Tibial nerve (tissue), 4 donors: Measurements from ENCODE around the gene VPS13D. TPM values are rescaled to one million over a fixed set of nuclear protein-coding genes. Genes with fewer than 3 reads are reported as not detected.

Experiments
- DNase-seq, 2 donors: peaks; one replicate each; pipeline ENCODE4 v3.0.0-alpha.2; 2019; ENCODE audit warnings: low spot score in 2 of 2
- H3K27ac ChIP-seq, 4 donors: fragments of 200-600 bp; sonication (generic) in 3 of 4; one replicate each; pipeline ENCODE4 v1.5.1; 2017 to 2019; ENCODE audit warnings: mild to moderate bottlenecking in 1 of 4
- H3K27me3 ChIP-seq, 2 donors: fragments of 200-600 bp; sonication (generic) in 1 of 2; one replicate each; pipeline versions ENCODE4 v1.5.1 to v1.6.0; 2017 to 2019
- H3K36me3 ChIP-seq, 3 donors: fragments of 200-600 bp; sonication (generic); one replicate each; pipeline ENCODE4 v1.5.1; 2018 to 2019
- H3K4me1 ChIP-seq, 4 donors: fragments of 200-600 bp; sonication (generic) in 3 of 4; one replicate each; pipeline ENCODE4 v1.5.1; 2017 to 2019
- H3K4me3 ChIP-seq, 4 donors: fragments of 200-600 bp; sonication (generic) in 3 of 4; one replicate each; pipeline ENCODE4 v1.5.1; 2017 to 2019; ENCODE audit warnings: mild to moderate bottlenecking in 1 of 4, moderate library complexity in 1 of 4
- H3K9me3 ChIP-seq, 4 donors: fragments of 200-600 bp; sonication (generic) in 3 of 4; one replicate each; pipeline ENCODE4 v1.5.1; 2017 to 2019
- EP300 ChIP-seq, 2 donors: sonication (generic); formaldehyde crosslinking; IDR thresholded peaks; one replicate each; pipeline ENCODE4 v1.6.1; 2017; ENCODE audit warnings: antibody characterized with exemption in 2 of 2, mild to moderate bottlenecking in 1 of 2
- POLR2A ChIP-seq, 2 donors: fragments of 450-650 bp; IDR thresholded peaks; one replicate each; pipeline ENCODE4 v1.6.1; 2017; ENCODE audit warnings: antibody characterized with exemption in 2 of 2, mild to moderate bottlenecking in 2 of 2, moderate library complexity in 2 of 2
- WGBS, 2 donors: methylation state at CpG; one replicate each; pipeline ENCODE4 v1.1.5; 2018; 5-methylcytosine and 5-hydroxymethylcytosine counted together
- total RNA-seq, 4 donors: library from RNA; depleted of rRNA; stranded (reverse); fragments of >200 nt; gene quantifications; one replicate each; pipeline ENCODE4 v1.1.0, GENCODE V29; 2016
- TF ChIP-seq, protein P1 (sequence below), 5 experiments: fragments of 200-600 bp in 3 of 5; fragments of 450-650 bp in 2 of 5; sonication (generic) in 3 of 5; IDR thresholded peaks; one replicate each; pipeline ENCODE4 v1.5.1; 2016 to 2019; ENCODE audit warnings: antibody characterized with exemption in 5 of 5, mild to moderate bottlenecking in 3 of 5, moderate library complexity in 2 of 5

Gene VPS13D
- total RNA-seq, 4 donors from 2014 or later = 99.2 to 132 (median 110) TPM

DNA sequence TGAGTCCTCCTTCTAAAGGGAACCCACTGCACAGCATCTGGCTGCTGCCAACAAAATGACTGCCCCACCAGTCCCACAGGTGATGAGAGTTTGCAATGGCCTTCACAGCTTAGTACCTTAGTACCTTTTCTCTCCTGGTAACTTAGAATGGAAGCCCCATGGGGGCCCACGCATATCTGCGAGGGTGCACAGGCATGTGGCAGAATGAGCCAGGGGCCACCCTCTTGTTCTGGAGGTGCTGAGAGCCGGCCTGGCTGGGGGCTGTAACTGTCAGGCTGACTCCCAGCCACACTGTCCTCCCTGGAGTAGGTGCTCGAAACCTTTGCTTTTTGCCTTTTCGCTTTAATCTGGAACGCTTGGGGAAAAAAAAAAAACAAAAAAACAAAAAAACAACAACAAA, 203.1 kb downstream of the VPS13D start:
- Histone ChIP-seq H3K27me3 (no peaks in the 10 kb centered on the region), H3K36me3 (no peaks in the 10 kb centered on the region), H3K9me3 (no peaks in the 10 kb centered on the region), H3K4me3 (no peak overlapping the region), H3K4me1 (peaks cover 0 to 74% (median 48%) of the 10 kb centered on the region in 4 donors), H3K27ac (peak overlapping the region; percentile 47 to 84 (median 74))
- DNase-seq = no peak
- WGBS, 2 donors = 68 to 75% methylated on average over 6 of the region's 6 CpGs
- TF ChIP-seq EP300 (IDR thresholded peaks at IDR 0.05) = no peak
- no peak for TF ChIP-seq POLR2A (IDR thresholded peaks at IDR 0.05)
- TF ChIP-seq, protein P1, sequence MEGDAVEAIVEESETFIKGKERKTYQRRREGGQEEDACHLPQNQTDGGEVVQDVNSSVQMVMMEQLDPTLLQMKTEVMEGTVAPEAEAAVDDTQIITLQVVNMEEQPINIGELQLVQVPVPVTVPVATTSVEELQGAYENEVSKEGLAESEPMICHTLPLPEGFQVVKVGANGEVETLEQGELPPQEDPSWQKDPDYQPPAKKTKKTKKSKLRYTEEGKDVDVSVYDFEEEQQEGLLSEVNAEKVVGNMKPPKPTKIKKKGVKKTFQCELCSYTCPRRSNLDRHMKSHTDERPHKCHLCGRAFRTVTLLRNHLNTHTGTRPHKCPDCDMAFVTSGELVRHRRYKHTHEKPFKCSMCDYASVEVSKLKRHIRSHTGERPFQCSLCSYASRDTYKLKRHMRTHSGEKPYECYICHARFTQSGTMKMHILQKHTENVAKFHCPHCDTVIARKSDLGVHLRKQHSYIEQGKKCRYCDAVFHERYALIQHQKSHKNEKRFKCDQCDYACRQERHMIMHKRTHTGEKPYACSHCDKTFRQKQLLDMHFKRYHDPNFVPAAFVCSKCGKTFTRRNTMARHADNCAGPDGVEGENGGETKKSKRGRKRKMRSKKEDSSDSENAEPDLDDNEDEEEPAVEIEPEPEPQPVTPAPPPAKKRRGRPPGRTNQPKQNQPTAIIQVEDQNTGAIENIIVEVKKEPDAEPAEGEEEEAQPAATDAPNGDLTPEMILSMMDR (IDR thresholded peaks at IDR 0.05) = no peak

DNA sequence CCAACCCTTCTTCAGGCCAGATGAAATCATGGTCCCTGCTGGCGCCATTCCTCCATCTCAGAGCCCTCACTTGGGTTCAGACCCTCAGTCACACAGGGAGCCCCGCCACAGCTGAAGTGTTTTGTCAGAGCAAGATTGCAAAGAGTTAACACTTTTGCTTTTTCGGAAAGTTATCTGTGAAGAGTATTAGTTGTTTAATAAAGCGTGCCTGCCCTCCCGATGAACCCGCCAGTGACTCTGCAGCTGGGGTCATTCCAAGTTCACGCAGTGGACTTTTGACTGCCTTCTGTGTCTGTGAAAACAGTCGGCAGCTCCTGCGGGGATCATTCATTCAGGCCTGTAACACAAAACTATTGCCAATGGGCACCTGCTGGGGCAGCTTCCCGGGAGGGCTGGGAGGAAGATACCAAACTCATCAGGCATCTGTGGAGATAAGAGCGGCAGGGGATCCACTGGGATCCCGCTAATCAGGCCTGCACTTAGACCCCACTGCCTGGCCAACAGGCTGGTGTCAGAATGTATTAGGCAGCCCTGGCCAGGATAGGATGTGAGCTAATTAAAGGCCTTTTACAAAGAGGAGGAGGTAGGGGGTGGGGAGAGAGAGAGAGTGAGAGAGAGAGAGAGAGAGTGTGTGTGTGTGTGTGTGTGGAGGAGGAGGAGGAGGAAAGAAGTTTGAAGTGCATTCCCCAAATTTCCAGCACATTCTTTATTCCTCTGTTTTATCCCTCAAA, 203.7 kb downstream of the VPS13D start:
- Histone ChIP-seq H3K4me3 (no peak overlapping the region), H3K27ac (peak overlapping the region; percentile 47 to 84 (median 74)), H3K36me3 (peaks cover 0 to 5% (median 0%) of the 10 kb centered on the region in 3 donors), H3K9me3 (no peaks in the 10 kb centered on the region), H3K27me3 (no peaks in the 10 kb centered on the region), H3K4me1 (peaks cover 0 to 74% (median 48%) of the 10 kb centered on the region in 4 donors)
- TF ChIP-seq POLR2A (IDR thresholded peaks at IDR 0.05) (no peak), EP300 (IDR thresholded peaks at IDR 0.05) (peak in 1 of 2 donors; percentile 42)
- WGBS, 2 donors = 25 to 29% methylated on average over 11 to 12 of the region's 12 CpGs
- DNase-seq = peak in 1 of 2 donors; percentile 44

DNA sequence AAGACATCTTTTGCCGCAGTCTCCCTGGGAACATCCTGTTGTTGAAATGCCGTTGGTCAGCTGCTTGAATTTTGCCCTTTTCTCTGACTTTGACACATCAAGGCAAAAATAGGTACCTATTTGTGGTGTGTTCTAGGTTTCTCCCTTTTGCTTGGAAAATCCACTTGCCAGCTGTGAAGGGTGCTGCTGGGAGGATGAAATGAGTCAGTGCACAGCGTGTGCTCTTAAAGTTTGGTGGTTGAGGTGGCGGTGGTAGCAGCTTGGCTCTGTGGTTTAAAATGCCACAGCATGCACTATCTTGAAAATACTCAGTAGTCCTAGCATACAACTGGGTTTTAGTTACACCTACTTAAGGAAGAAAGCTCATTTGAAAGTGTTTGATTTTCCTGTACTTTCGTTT, 204.3 kb downstream of the VPS13D start:
- no peak overlapping the region for H3K4me3 ChIP-seq
- no peaks in the 10 kb centered on the region for H3K27me3 ChIP-seq
- 27 to 32% methylated on average over 5 of the region's 5 CpGs for WGBS, 2 donors
- TF ChIP-seq POLR2A (IDR thresholded peaks at IDR 0.05) (no peak), EP300 (IDR thresholded peaks at IDR 0.05) (no peak)
- TF ChIP-seq, protein P1 (IDR thresholded peaks at IDR 0.05) = no peak
- peaks cover 0 to 79% (median 48%) of the 10 kb centered on the region in 4 donors for H3K4me1 ChIP-seq
- H3K36me3 ChIP-seq = peaks cover 0 to 6% (median 0%) of the 10 kb centered on the region in 3 donors
- no peaks in the 10 kb centered on the region for H3K9me3 ChIP-seq
- DNase-seq = no peak
- H3K27ac ChIP-seq = peak overlapping the region; percentile 47 to 84 (median 74)

DNA sequence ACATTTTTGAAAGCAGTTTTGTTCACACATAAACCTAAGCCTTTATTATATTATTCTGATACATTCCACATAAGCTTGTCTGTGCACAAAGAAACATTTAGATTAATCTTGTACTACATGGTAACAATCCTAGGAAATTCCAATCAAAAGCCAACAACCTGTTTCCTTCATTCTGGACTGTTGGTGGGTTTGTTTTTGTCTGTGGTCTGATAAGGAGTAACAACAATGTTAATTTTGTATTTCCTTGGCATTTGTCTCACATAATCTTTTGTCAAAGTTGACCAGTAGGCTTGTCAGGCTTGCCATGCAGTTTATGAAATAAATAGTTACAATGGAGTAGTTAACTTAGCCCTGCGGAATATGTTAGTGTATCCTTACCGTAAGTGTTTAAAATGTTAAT, 204.9 kb downstream of the VPS13D start:
- H3K36me3 ChIP-seq = peaks cover 0 to 6% (median 0%) of the 10 kb centered on the region in 3 donors
- H3K27ac ChIP-seq = peak overlapping the region; percentile 47 to 84 (median 74)
- H3K27me3 ChIP-seq = no peaks in the 10 kb centered on the region
- H3K4me3 ChIP-seq = no peak overlapping the region
- peaks cover 0 to 82% (median 48%) of the 10 kb centered on the region in 4 donors for H3K4me1 ChIP-seq
- H3K9me3 ChIP-seq = no peaks in the 10 kb centered on the region
- WGBS, 2 donors = 44 to 52% methylated on average over 2 of the region's 2 CpGs
- TF ChIP-seq EP300 (IDR thresholded peaks at IDR 0.05) = no peak
- TF ChIP-seq, protein P1 (IDR thresholded peaks at IDR 0.05) = no peak
- TF ChIP-seq POLR2A (IDR thresholded peaks at IDR 0.05) = no peak
- no peak for DNase-seq

DNA sequence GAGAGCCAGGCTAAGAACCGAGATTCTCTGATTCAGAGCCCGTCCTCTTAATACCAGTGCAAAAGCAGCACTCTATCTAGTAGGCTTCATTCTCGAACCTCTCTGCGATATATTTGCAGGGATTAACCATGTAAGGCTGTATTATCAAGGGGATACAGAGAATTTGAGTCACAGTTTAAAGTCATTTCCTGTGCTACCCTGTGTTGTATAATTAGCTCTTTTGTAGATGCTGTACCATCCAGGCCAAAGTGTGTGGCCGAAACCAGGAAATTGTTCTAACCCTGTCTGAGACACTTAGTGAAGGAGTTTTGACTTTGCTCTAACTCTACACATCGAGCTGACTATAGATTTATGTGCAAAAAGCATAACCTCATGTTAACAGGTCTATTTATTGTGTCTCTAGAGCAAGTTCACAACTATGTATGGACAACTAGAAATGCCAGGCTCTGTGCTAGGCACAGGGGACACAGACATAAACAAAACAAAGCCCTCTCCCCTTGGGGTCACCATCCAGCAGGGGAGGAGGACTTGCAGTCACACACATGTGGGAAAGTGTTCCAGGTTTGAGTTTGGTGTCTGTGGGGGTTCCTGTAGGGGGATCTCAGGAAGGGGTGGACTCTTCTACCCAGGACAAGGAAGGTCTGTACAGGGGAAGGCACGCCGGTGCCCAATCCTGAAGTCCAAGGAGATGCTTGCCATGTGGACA, 206.0 kb downstream of the VPS13D start:
- 42 to 50% methylated on average over 8 of the region's 8 CpGs for WGBS, 2 donors
- no peak for DNase-seq
- no peak overlapping the region for H3K4me3 ChIP-seq
- H3K27ac ChIP-seq = peak overlapping the region; percentile 6 to 84 (median 70)
- no peaks in the 10 kb centered on the region for H3K27me3 ChIP-seq
- TF ChIP-seq, protein P1 (IDR thresholded peaks at IDR 0.05) = no peak
- TF ChIP-seq EP300 (IDR thresholded peaks at IDR 0.05) = peak in 1 of 2 donors; percentile 28
- no peak for TF ChIP-seq POLR2A (IDR thresholded peaks at IDR 0.05)
- H3K36me3 ChIP-seq = peaks cover 0 to 6% (median 0%) of the 10 kb centered on the region in 3 donors
- no peaks in the 10 kb centered on the region for H3K9me3 ChIP-seq
- H3K4me1 ChIP-seq = peaks cover 0 to 77% (median 48%) of the 10 kb centered on the region in 4 donors
